Measurements from ENCODE around the gene NEURL1B.

- TF ChIP-seq CTCF (IDR thresholded peaks at IDR 0.05) (no peak), POLR2A (IDR thresholded peaks at IDR 0.05) (no peak)
These were observed 46.1 kb upstream of the NEURL1B start for GRCh38 chr5:172594867-172595466.
